Natural killer cell treated with Interleukin-12 subunit alpha and Interleukin-12 subunit beta and Interleukin-15 and Interleukin-18, amount 100 ng/mL, for 72 hours (primary cell): ENCODE measurements around the gene LFNG. TPM values are rescaled to one million over a fixed set of nuclear protein-coding genes. Genes with fewer than 3 reads are reported as not detected.

Experiments
- ATAC-seq, 2 donors: fragments of 150-1000 bp; cut with Tn5 transposase in 1 of 2; sonication (Bioruptor Pico), chemical (Tn5 transposase) in 1 of 2; 2 replicates each; pipeline ENCODE4 v1.10.0; 2021
- DNase-seq: peaks from one replicate; pipeline ENCODE4 v3.0.0; 2022; ENCODE audit warnings: low spot score
- H3K27ac Mint-ChIP-seq, 2 donors: 1 replicate in 1 of 2; 2 replicates in 1 of 2; pipeline ENCODE4 v1.8.0; 2022; ENCODE audit warnings: mixed read lengths in 2 of 2, mild to moderate bottlenecking in 1 of 2, moderate library complexity in 1 of 2
- H3K27me3 Mint-ChIP-seq, 2 donors: 1 replicate in 1 of 2; 2 replicates in 1 of 2; pipeline ENCODE4 v1.8.0; 2022; ENCODE audit warnings: mixed read lengths in 2 of 2
- H3K36me3 Mint-ChIP-seq: one replicate; pipeline ENCODE4 v1.8.0; 2022; ENCODE audit warnings: mixed read lengths
- H3K4me1 Mint-ChIP-seq, 2 donors: 1 replicate in 1 of 2; 2 replicates in 1 of 2; pipeline ENCODE4 v1.8.0; 2022; ENCODE audit warnings: low read depth in 2 of 2, mixed read lengths in 2 of 2, mild to moderate bottlenecking in 1 of 2
- H3K4me3 Mint-ChIP-seq: one replicate; pipeline ENCODE4 v1.8.0; 2022; ENCODE audit warnings: mixed read lengths
- H3K9me3 Mint-ChIP-seq: 2 replicates; pipeline ENCODE4 v1.8.0; 2022; ENCODE audit warnings: mixed read lengths
- total RNA-seq, 2 donors: library from RNA; stranded (reverse); gene quantifications; one replicate each; pipeline ENCODE4 v1.2.3, GENCODE V29; 2022

Gene LFNG
- 100 to 1,000 TPM in 1 of 2 donors, 10 to 100 TPM in 1; 89.8 to 153 TPM for total RNA-seq

GRCh38 chr7:2519119-2519930, at the start of gene LFNG:
Gene LFNG, plus strand, starts transcription at chr7:2519774. Its CDS starts 88 bp downstream, at chr7:2519862.
- Mint-ChIP-seq H3K36me3 (no peaks in the 10 kb centered on the region), H3K9me3 (no peaks in the 10 kb centered on the region), H3K27me3 (no peaks in the 10 kb centered on the region), H3K4me1 (peaks cover 18 to 19% of the 10 kb centered on the region in 2 donors), H3K4me3 (peak within 1 kb of the TSS; percentile 90), H3K27ac (peak within 1 kb of the TSS; percentile 77 to 78)
- peak; percentile 87 to 88 for ATAC-seq
- DNase-seq: peak; percentile 93

GRCh38 chr7:2470204-2471021, 49.2 kb upstream of the LFNG start:
- DNase-seq (no peak), ATAC-seq (no peak)
- H3K27me3 Mint-ChIP-seq: peaks cover 10 to 12% of the 10 kb centered on the region in 2 donors
- H3K4me3 Mint-ChIP-seq: no peak overlapping the region
- H3K27ac Mint-ChIP-seq: no peak overlapping the region
- H3K4me1 Mint-ChIP-seq: peaks cover 5 to 11% of the 10 kb centered on the region in 2 donors
- H3K36me3 Mint-ChIP-seq: no peaks in the 10 kb centered on the region
- H3K9me3 Mint-ChIP-seq: no peaks in the 10 kb centered on the region

GRCh38 chr7:2471022-2471329, 48.6 kb upstream of the LFNG start:
- H3K4me1 Mint-ChIP-seq: peaks cover 5 to 11% of the 10 kb centered on the region in 2 donors
- no peaks in the 10 kb centered on the region for H3K9me3 Mint-ChIP-seq
- H3K27me3 Mint-ChIP-seq: peaks cover 10 to 12% of the 10 kb centered on the region in 2 donors
- no peaks in the 10 kb centered on the region for H3K36me3 Mint-ChIP-seq
- ATAC-seq: no peak
- H3K27ac Mint-ChIP-seq: no peak overlapping the region
- H3K4me3 Mint-ChIP-seq: no peak overlapping the region
- no peak for DNase-seq

- DNase-seq (no peak), ATAC-seq (no peak)
- Mint-ChIP-seq H3K9me3 (no peaks in the 10 kb centered on the region), H3K36me3 (no peaks in the 10 kb centered on the region), H3K4me3 (no peak overlapping the region), H3K4me1 (peaks cover 5 to 11% of the 10 kb centered on the region in 2 donors), H3K27me3 (peaks cover 10 to 12% of the 10 kb centered on the region in 2 donors), H3K27ac (no peak overlapping the region)
Observed at GRCh38 chr7:2471396-2471795, 48.2 kb upstream of the LFNG start.

- DNase-seq (no peak), ATAC-seq (no peak)
- Mint-ChIP-seq H3K36me3 (no peaks in the 10 kb centered on the region), H3K4me1 (peaks cover 11 to 12% of the 10 kb centered on the region in 2 donors), H3K27me3 (peaks cover 10 to 12% of the 10 kb centered on the region in 2 donors), H3K27ac (no peak overlapping the region), H3K9me3 (no peaks in the 10 kb centered on the region), H3K4me3 (no peak overlapping the region)
Observed at GRCh38 chr7:2472739-2473138, 46.8 kb upstream of the LFNG start.

- Mint-ChIP-seq H3K9me3 (no peaks in the 10 kb centered on the region), H3K27me3 (peaks cover 10 to 12% of the 10 kb centered on the region in 2 donors), H3K4me1 (peaks cover 11 to 13% of the 10 kb centered on the region in 2 donors), H3K36me3 (no peaks in the 10 kb centered on the region), H3K4me3 (no peak overlapping the region), H3K27ac (no peak overlapping the region)
- DNase-seq (no peak), ATAC-seq (no peak)
Observed at GRCh38 chr7:2473496-2474180, 45.9 kb upstream of the LFNG start.

GRCh38 chr7:2474224-2474623, 45.4 kb upstream of the LFNG start:
- Mint-ChIP-seq H3K27me3 (peaks cover 6 to 10% of the 10 kb centered on the region in 2 donors), H3K27ac (no peak overlapping the region), H3K36me3 (no peaks in the 10 kb centered on the region), H3K4me3 (no peak overlapping the region), H3K4me1 (peaks cover 6 to 11% of the 10 kb centered on the region in 2 donors), H3K9me3 (no peaks in the 10 kb centered on the region)
- ATAC-seq (no peak), DNase-seq (no peak)

- no peak for DNase-seq
- no peak overlapping the region for H3K27ac Mint-ChIP-seq
- H3K36me3 Mint-ChIP-seq: no peaks in the 10 kb centered on the region
- H3K9me3 Mint-ChIP-seq: no peaks in the 10 kb centered on the region
- peaks cover 0 to 5% of the 10 kb centered on the region in 2 donors for H3K27me3 Mint-ChIP-seq
- H3K4me3 Mint-ChIP-seq: no peak overlapping the region
- H3K4me1 Mint-ChIP-seq: peaks cover 0 to 13% of the 10 kb centered on the region in 2 donors
- no peak for ATAC-seq
Observed at GRCh38 chr7:2474813-2475677, 44.5 kb upstream of the LFNG start.

- Mint-ChIP-seq H3K27me3 (peaks cover 0 to 1% of the 10 kb centered on the region in 2 donors), H3K4me1 (peaks cover 0 to 13% of the 10 kb centered on the region in 2 donors), H3K36me3 (no peaks in the 10 kb centered on the region), H3K4me3 (no peak overlapping the region), H3K27ac (no peak overlapping the region), H3K9me3 (no peaks in the 10 kb centered on the region)
- no peak for ATAC-seq
- DNase-seq: no peak
Observed at GRCh38 chr7:2475678-2476015, 43.9 kb upstream of the LFNG start.

GRCh38 chr7:2476298-2476697, 43.3 kb upstream of the LFNG start, which contains the start of gene GRIFIN:
Gene GRIFIN, minus strand, starts transcription at chr7:2476398. Its CDS starts 15 bp downstream, at chr7:2476383.
- Mint-ChIP-seq H3K36me3 (no peaks in the 10 kb centered on the region), H3K27me3 (no peaks in the 10 kb centered on the region), H3K4me1 (peaks cover 0 to 13% of the 10 kb centered on the region in 2 donors), H3K27ac (no peak within 1 kb of the TSS), H3K9me3 (no peaks in the 10 kb centered on the region), H3K4me3 (no peak within 1 kb of the TSS)
- DNase-seq: no peak
- no peak for ATAC-seq

GRCh38 chr7:2476776-2477446, 42.7 kb upstream of the LFNG start:
- no peaks in the 10 kb centered on the region for H3K36me3 Mint-ChIP-seq
- no peak overlapping the region for H3K27ac Mint-ChIP-seq
- no peak for ATAC-seq
- no peaks in the 10 kb centered on the region for H3K9me3 Mint-ChIP-seq
- no peak overlapping the region for H3K4me3 Mint-ChIP-seq
- no peak for DNase-seq
- H3K27me3 Mint-ChIP-seq: no peaks in the 10 kb centered on the region
- peaks cover 0 to 13% of the 10 kb centered on the region in 2 donors for H3K4me1 Mint-ChIP-seq

- Mint-ChIP-seq H3K9me3 (no peaks in the 10 kb centered on the region), H3K27me3 (no peaks in the 10 kb centered on the region), H3K4me3 (no peak overlapping the region), H3K4me1 (peaks cover 0 to 13% of the 10 kb centered on the region in 2 donors), H3K27ac (no peak overlapping the region), H3K36me3 (no peaks in the 10 kb centered on the region)
- ATAC-seq (peak; percentile 96 to 97), DNase-seq (peak; percentile 86)
Observed at GRCh38 chr7:2477447-2478398, 41.9 kb upstream of the LFNG start.
